ENCODE measurements around the gene KRT40.
"Not testable (repeated sequence)": the region's sequence is repeated elsewhere in the genome, so short reads cannot be mapped to it uniquely, and the experiment has no call there.

The KRT40 gene

GRCh38 chr17:40984226-40984625, at the start of gene KRT40:
KRT40 (minus strand) TSS chr17:40984326; CDS start chr17:40984273, 53 bp downstream.
- no peak for DNase-seq

GRCh38 chr17:41029633-41030245, 45.6 kb upstream of the KRT40 start, which contains the start of gene KRTAP1-4:
KRTAP1-4 (minus strand) TSS chr17:41030195; CDS start chr17:41030078, 117 bp downstream.
- no peak for DNase-seq

- no peak for DNase-seq
Measured at GRCh38 chr17:41026715-41027471, 42.8 kb upstream of the KRT40 start, which contains the start of gene KRTAP1-5. KRTAP1-5 (minus strand) TSS chr17:41027208; CDS start chr17:41027155, 53 bp downstream.

- DNase-seq: no peak
Measured at GRCh38 chr17:41024697-41025096, 40.6 kb upstream of the KRT40 start.

- no peak for DNase-seq
Measured at GRCh38 chr17:41020336-41020735, 36.2 kb upstream of the KRT40 start.

GRCh38 chr17:41019415-41019814, 35.3 kb upstream of the KRT40 start:
- no peak for DNase-seq

GRCh38 chr17:41018541-41018940, 34.4 kb upstream of the KRT40 start:
- DNase-seq: no peak

GRCh38 chr17:41016578-41017215, 32.6 kb upstream of the KRT40 start:
- DNase-seq: no peak

- DNase-seq: no peak
Measured at GRCh38 chr17:41015454-41015853, 31.3 kb upstream of the KRT40 start.

GRCh38 chr17:41013606-41014005, 29.5 kb upstream of the KRT40 start:
- DNase-seq: no peak

GRCh38 chr17:41013181-41013580, 29.1 kb upstream of the KRT40 start:
- no peak for DNase-seq

- no peak for DNase-seq
Measured at GRCh38 chr17:41012326-41013120, 28.4 kb upstream of the KRT40 start.

- no peak for DNase-seq
Measured at GRCh38 chr17:41010441-41010840, 26.3 kb upstream of the KRT40 start.

- no peak for DNase-seq
Measured at GRCh38 chr17:41009936-41010335, 25.8 kb upstream of the KRT40 start.

GRCh38 chr17:41009301-41009760, 25.2 kb upstream of the KRT40 start:
- DNase-seq: no peak

GRCh38 chr17:41008811-41009210, 24.7 kb upstream of the KRT40 start, which contains the start of gene KRTAP3-1:
KRTAP3-1 (minus strand) TSS chr17:41009128; CDS start chr17:41009074, 54 bp downstream.
- DNase-seq: no peak

- DNase-seq: no peak
Measured at GRCh38 chr17:41004397-41004796, 20.3 kb upstream of the KRT40 start.

GRCh38 chr17:41003926-41004325, 19.8 kb upstream of the KRT40 start:
- no peak for DNase-seq

GRCh38 chr17:41002814-41003213, 18.7 kb upstream of the KRT40 start:
- DNase-seq: no peak

- DNase-seq: no peak
Measured at GRCh38 chr17:41001795-41002194, 17.7 kb upstream of the KRT40 start.

- not testable (repeated sequence) for DNase-seq
Measured at GRCh38 chr17:40999563-40999962, 15.4 kb upstream of the KRT40 start, which contains the start of gene KRTAP3-2. KRTAP3-2 (minus strand) TSS chr17:40999906; CDS start chr17:40999853, 53 bp downstream.

GRCh38 chr17:40997361-40997760, 13.2 kb upstream of the KRT40 start:
- no peak for DNase-seq

- DNase-seq: no peak
Measured at GRCh38 chr17:40996829-40997228, 12.7 kb upstream of the KRT40 start.

Measured in NCI-H524 treated with DMSO at 0.1 percent for 48 hours (cell line).